Esophagus muscularis mucosa (tissue), 4 donors: ENCODE data around the gene PIGB.

Experiments
- CTCF ChIP-seq, 3 experiments: fragments of 200-600 bp in 2 of 3; fragments of 450-650 bp in 1 of 3; sonication (generic) in 2 of 3; IDR thresholded peaks; one replicate each; pipeline ENCODE4 v1.5.1; 2017 to 2019; ENCODE audit warnings: antibody characterized with exemption in 3 of 3, mild to moderate bottlenecking in 2 of 3, moderate library complexity in 1 of 3
- EP300 ChIP-seq: sonication (generic); formaldehyde crosslinking; IDR thresholded peaks from one replicate; pipeline ENCODE4 v1.6.1; 2017; ENCODE audit warnings: antibody characterized with exemption
- POLR2A ChIP-seq: fragments of 450-650 bp; IDR thresholded peaks from one replicate; pipeline ENCODE4 v1.6.1; 2017; ENCODE audit warnings: antibody characterized with exemption, moderate library complexity, mild to moderate bottlenecking, low read depth
- POLR2AphosphoS5 ChIP-seq, 2 donors: sonication (generic); formaldehyde crosslinking; IDR thresholded peaks; one replicate each; pipeline ENCODE4 v1.6.1; 2017; ENCODE audit warnings: antibody characterized with exemption in 2 of 2

- TF ChIP-seq POLR2AphosphoS5 (IDR thresholded peaks at IDR 0.05) (no peak), CTCF (IDR thresholded peaks at IDR 0.05) (no peak), EP300 (no peak), POLR2A (no peak)
Measured at GRCh38 chr15:55334997-55335396, 16.0 kb downstream of the PIGB start.
